H9 (cell line): ENCODE measurements around the gene SLC23A3. TPM values are rescaled to one million over a fixed set of nuclear protein-coding genes. Genes with fewer than 3 reads are reported as not detected.

Experiments
- DNase-seq: peaks from one replicate; pipeline ENCODE4 v3.0.0-alpha.2; 2017
- H2AFZ ChIP-seq: one replicate; pipeline ENCODE4 v1.6.1; 2013; ENCODE audit warnings: mild to moderate bottlenecking, low read length, control low read depth, moderate library complexity
- H2AK5ac ChIP-seq: 2 replicates; pipeline ENCODE4 v1.6.1; 2013; ENCODE audit warnings: low read length, control low read depth, mixed read lengths; ENCODE audit not compliant: insufficient read length
- H2BK120ac ChIP-seq: one replicate; pipeline ENCODE4 v1.6.1; 2013; ENCODE audit warnings: low read depth, mild to moderate bottlenecking, low read length, control low read depth, inconsistent platforms; ENCODE audit not compliant: poor library complexity, severe bottlenecking
- H2BK12ac ChIP-seq: 2 replicates; pipeline ENCODE4 v1.6.1; 2013; ENCODE audit warnings: low read length, control low read depth, mixed read lengths, low read depth; ENCODE audit not compliant: insufficient read length
- H2BK15ac ChIP-seq: 2 replicates; pipeline ENCODE4 v1.6.1; 2013; ENCODE audit warnings: low read depth, low read length, control low read depth
- H2BK20ac ChIP-seq: one replicate; pipeline ENCODE4 v1.6.1; 2013; ENCODE audit warnings: low read depth, mild to moderate bottlenecking, low read length, control low read depth, inconsistent platforms; ENCODE audit not compliant: poor library complexity, severe bottlenecking
- H2BK5ac ChIP-seq: 2 replicates; pipeline ENCODE4 v1.6.1; 2013; ENCODE audit warnings: low read length, control low read depth, mixed read lengths; ENCODE audit not compliant: insufficient read length
- H3K14ac ChIP-seq: 2 replicates; pipeline ENCODE4 v1.6.1; 2013; ENCODE audit warnings: low read length, control low read depth; ENCODE audit not compliant: insufficient read depth
- H3K18ac ChIP-seq: 2 replicates; pipeline ENCODE4 v1.6.1; 2013; ENCODE audit warnings: low read depth, mild to moderate bottlenecking, mixed read lengths, low read length, control low read depth; ENCODE audit not compliant: insufficient read length
- H3K23ac ChIP-seq: 2 replicates; pipeline ENCODE4 v1.6.1; 2013; ENCODE audit warnings: low read length, control low read depth, mixed read lengths, low read depth; ENCODE audit not compliant: insufficient read length
- H3K23me2 ChIP-seq: 2 replicates; pipeline ENCODE4 v1.6.1; 2013; ENCODE audit warnings: low read depth, mild to moderate bottlenecking, mixed read lengths, low read length, control low read depth; ENCODE audit not compliant: insufficient read length, poor library complexity, severe bottlenecking
- H3K27ac ChIP-seq: 2 replicates; pipeline ENCODE4 v1.5.1; 2013; ENCODE audit warnings: low read length, control low read depth, mixed read lengths, low read depth; ENCODE audit not compliant: insufficient read length
- H3K27me3 ChIP-seq: 2 replicates; pipeline ENCODE4 v1.6.1; 2013; ENCODE audit warnings: low read length, control low read depth, inconsistent platforms; ENCODE audit not compliant: insufficient read depth
- H3K4ac ChIP-seq: 2 replicates; pipeline ENCODE4 v1.6.1; 2013; ENCODE audit warnings: low read depth, mild to moderate bottlenecking, control low read depth, inconsistent platforms, low read length, moderate library complexity
- H3K4me1 ChIP-seq: 2 replicates; pipeline ENCODE4 v1.6.1; 2013; ENCODE audit warnings: low read length, control low read depth, inconsistent platforms; ENCODE audit not compliant: insufficient read depth
- H3K4me2 ChIP-seq: 2 replicates; pipeline ENCODE4 v1.6.1; 2013; ENCODE audit warnings: low read length, control low read depth, mixed read lengths; ENCODE audit not compliant: insufficient read length, insufficient read depth
- H3K56ac ChIP-seq: 2 replicates; pipeline ENCODE4 v1.6.1; 2013; ENCODE audit warnings: low read depth, mild to moderate bottlenecking, mixed read lengths, low read length, control low read depth; ENCODE audit not compliant: insufficient read length
- H3K79me1 ChIP-seq: 2 replicates; pipeline ENCODE4 v1.6.1; 2013; ENCODE audit warnings: low read depth, mild to moderate bottlenecking, moderate library complexity, low read length, control low read depth, inconsistent platforms; ENCODE audit not compliant: insufficient read depth, poor library complexity, severe bottlenecking
- H3K79me2 ChIP-seq: 2 replicates; pipeline ENCODE4 v1.6.1; 2013; ENCODE audit warnings: low read length, control low read depth, inconsistent platforms; ENCODE audit not compliant: insufficient read depth
- H3K9ac ChIP-seq: 2 replicates; pipeline ENCODE4 v1.6.1; 2013; ENCODE audit warnings: low read length, control low read depth, mixed read lengths; ENCODE audit not compliant: insufficient read length; ENCODE audit errors: extremely low read depth
- H3K9me3 ChIP-seq: one replicate; pipeline ENCODE4 v1.6.1; 2013; ENCODE audit warnings: low read depth, low read length, inconsistent platforms; ENCODE audit not compliant: control insufficient read depth
- H3T11ph ChIP-seq: one replicate; pipeline ENCODE4 v1.6.1; 2013; ENCODE audit warnings: mild to moderate bottlenecking, low read length, control low read depth, inconsistent platforms
- H4K20me1 ChIP-seq: one replicate; pipeline ENCODE4 v1.6.1; 2013; ENCODE audit not compliant: control insufficient read depth, insufficient read length, insufficient read depth
- H4K5ac ChIP-seq: 2 replicates; pipeline ENCODE4 v1.6.1; 2013; ENCODE audit warnings: low read depth, mild to moderate bottlenecking, mixed read lengths, low read length, control low read depth; ENCODE audit not compliant: insufficient read length
- H4K8ac ChIP-seq: replicated peaks from 2 replicates; pipeline ENCODE4 v1.6.1; 2013; ENCODE audit warnings: low read length, control low read depth, mixed read lengths, low read depth; ENCODE audit not compliant: insufficient read length
- H4K91ac ChIP-seq: 2 replicates; pipeline ENCODE4 v1.6.1; 2013; ENCODE audit warnings: low read depth, mild to moderate bottlenecking, moderate library complexity, mixed read lengths, low read length, control low read depth; ENCODE audit not compliant: insufficient read length
- H3K27ac Mint-ChIP-seq, 3 experiments: 2 replicates in 2 of 3; 3 replicates in 1 of 3; pipeline ENCODE4 v1.8.0; 2020 to 2021; ENCODE audit warnings: mixed read lengths in 3 of 3, mild to moderate bottlenecking in 1 of 3, moderate library complexity in 1 of 3
- H3K27me3 Mint-ChIP-seq: 2 replicates; pipeline ENCODE4 v1.8.0; 2021; ENCODE audit warnings: low read depth, mild to moderate bottlenecking, moderate library complexity, mixed read lengths
- H3K36me3 Mint-ChIP-seq, 3 experiments: 2 replicates in 2 of 3; 3 replicates in 1 of 3; pipeline ENCODE4 v1.8.0; 2020 to 2021; ENCODE audit warnings: low read depth in 3 of 3, mixed read lengths in 3 of 3; ENCODE audit not compliant: insufficient read depth in 1 of 3
- H3K4me1 Mint-ChIP-seq, 2 experiments: 2 replicates each; pipeline ENCODE4 v1.8.0; 2020; ENCODE audit warnings: mixed read lengths in 2 of 2
- H3K4me3 Mint-ChIP-seq, 2 experiments: 2 replicates in 1 of 2; 3 replicates in 1 of 2; pipeline ENCODE4 v1.8.0; 2020 to 2021; ENCODE audit warnings: mild to moderate bottlenecking in 2 of 2, mixed read lengths in 2 of 2, moderate library complexity in 1 of 2
- H3K9me3 Mint-ChIP-seq, 2 experiments: 2 replicates in 1 of 2; 3 replicates in 1 of 2; pipeline ENCODE4 v1.8.0; 2020; ENCODE audit warnings: mild to moderate bottlenecking in 2 of 2, mixed read lengths in 2 of 2, moderate library complexity in 1 of 2
- CTCF ChIP-seq: fragments of 200-600 bp; sonication (generic); conservative IDR thresholded peaks from 3 replicates; pipeline ENCODE4 v1.8.0; 2021; ENCODE audit warnings: antibody characterized with exemption, mild to moderate bottlenecking
- WGBS: extraction: QIAGEN DNeasy Blood & Tissue Kit; methylation state at CpG from one replicate; pipeline ENCODE4 v1.1.7; 2013; ENCODE audit warnings: missing lambda C conversion rate, low lambda C conversion rate, mixed read lengths; ENCODE audit not compliant: insufficient read length; ENCODE audit errors: extremely low coverage; 5-methylcytosine and 5-hydroxymethylcytosine counted together
- total RNA-seq: library from RNA; stranded (reverse); gene quantifications from 2 replicates; pipeline ENCODE4 v1.2.1, GENCODE V29; 2021

SLC23A3 gene
- total RNA-seq, 1 experiment from 2014 or later = 1.2 TPM

GRCh38 chr2:219197388-219197787 lies 27.6 kb upstream of the SLC23A3 start:
- Histone ChIP-seq H2AK5ac (no peak overlapping the region), H4K20me1 (no peaks in the 10 kb centered on the region), H3K79me2 (no peaks in the 10 kb centered on the region), H3K27ac (no peak overlapping the region), H3K4me1 (no peaks in the 10 kb centered on the region), H2BK20ac (no peak overlapping the region), H3K23me2 (no peaks in the 10 kb centered on the region), H2BK5ac (no peak overlapping the region), H4K8ac (no peak overlapping the region), H3K56ac (no peak overlapping the region), H3K14ac (no peak overlapping the region), H4K91ac (no peak overlapping the region), H3K18ac (no peak overlapping the region), H3K4me2 (no peak overlapping the region), H4K5ac (no peak overlapping the region), H2AFZ (no peak overlapping the region), H3K4ac (no peak overlapping the region), H2BK12ac (no peak overlapping the region), H3K79me1 (no peaks in the 10 kb centered on the region), H3K23ac (no peak overlapping the region), H3K27me3 (no peaks in the 10 kb centered on the region), H3K9ac (no peak overlapping the region), H2BK120ac (no peak overlapping the region), H3K9me3 (no peaks in the 10 kb centered on the region), H2BK15ac (no peak overlapping the region), H3T11ph (no peak overlapping the region)
- DNase-seq = no peak
- Mint-ChIP-seq H3K27ac (no peak overlapping the region), H3K9me3 (peaks cover 4% of the 10 kb centered on the region in 2 experiments; a peak in 3 of 5 replicates), H3K36me3 (peaks cover 2 to 4% (median 3%) of the 10 kb centered on the region in 3 experiments; a peak in 4 of 7 replicates), H3K4me3 (no peak overlapping the region), H3K27me3 (peaks cover 9% of the 10 kb centered on the region), H3K4me1 (peaks cover 11 to 20% of the 10 kb centered on the region in 2 experiments)
- no CpG with 5 or more reads among the region's 1 CpG for WGBS
- TF ChIP-seq CTCF = no peak
